CD14-positive monocyte (primary cell): ENCODE results near the gene VTI1A. TPM values are rescaled to one million over a fixed set of nuclear protein-coding genes. Genes with fewer than 3 reads are reported as not detected.

Source experiments
- DNase-seq, 3 donors: peaks; one replicate each; pipeline ENCODE4 v3.0.0-alpha.2; 2011 to 2022
- H2AFZ ChIP-seq: 2 replicates; pipeline ENCODE4 v1.6.0; 2012; ENCODE audit warnings: mild to moderate bottlenecking, low read depth, low read length, inconsistent platforms; ENCODE audit not compliant: insufficient read depth, poor library complexity, severe bottlenecking
- H3K27ac ChIP-seq, 2 donors: 1 replicate in 1 of 2; 2 replicates in 1 of 2; pipeline ENCODE4 v1.5.1; 2012 to 2013; ENCODE audit warnings: low read length in 2 of 2, control low read depth in 1 of 2, inconsistent platforms in 1 of 2, low read depth in 1 of 2, mild to moderate bottlenecking in 1 of 2
- H3K27me3 ChIP-seq, 2 donors: one replicate each; pipeline versions ENCODE4 v1.6.0 to v1.6.1; 2011 to 2013; ENCODE audit warnings: low read length in 2 of 2; ENCODE audit not compliant: control insufficient read depth in 2 of 2, insufficient read depth in 2 of 2
- H3K36me3 ChIP-seq, 2 donors: replicated peaks in 1 of 2; 1 replicate in 1 of 2; 2 replicates in 1 of 2; pipeline versions ENCODE4 v1.5.1 to v1.6.1; 2012 to 2013; ENCODE audit warnings: low read length in 2 of 2, control low read depth in 1 of 2, inconsistent platforms in 1 of 2, mild to moderate bottlenecking in 1 of 2; ENCODE audit not compliant: insufficient read depth in 2 of 2, control insufficient read depth in 1 of 2
- H3K4me1 ChIP-seq, 2 donors: 1 replicate in 1 of 2; 2 replicates in 1 of 2; pipeline versions ENCODE4 v1.5.1 to v1.6.1; 2012 to 2013; ENCODE audit warnings: low read length in 2 of 2, control low read depth in 1 of 2, inconsistent platforms in 1 of 2, mild to moderate bottlenecking in 1 of 2, moderate library complexity in 1 of 2; ENCODE audit not compliant: insufficient read depth in 2 of 2, control insufficient read depth in 1 of 2
- H3K4me2 ChIP-seq: replicated peaks from 2 replicates; pipeline ENCODE3; 2012; ENCODE audit warnings: low read length, moderate library complexity, mild to moderate bottlenecking; ENCODE audit not compliant: poor library complexity, severe bottlenecking; ENCODE audit errors: extremely low read depth
- H3K4me3 ChIP-seq, 3 experiments: fragments of 200-600 bp in 1 of 3; sonication (generic) in 1 of 3; replicated peaks in 1 of 3; 1 replicate in 2 of 3; 2 replicates in 1 of 3; pipeline ENCODE4 v1.5.1; 2011 to 2013; ENCODE audit warnings: low read length in 3 of 3, mild to moderate bottlenecking in 3 of 3, control low read depth in 2 of 3, low read depth in 2 of 3, inconsistent platforms in 1 of 3, moderate library complexity in 1 of 3
- H3K79me2 ChIP-seq: 2 replicates; pipeline ENCODE4 v1.6.0; 2012; ENCODE audit warnings: mild to moderate bottlenecking, control low read depth, inconsistent platforms, low read length, moderate library complexity; ENCODE audit not compliant: insufficient read depth
- H3K9ac ChIP-seq: 2 replicates; pipeline ENCODE4 v1.6.0; 2017; ENCODE audit warnings: low read length, mild to moderate bottlenecking; ENCODE audit not compliant: insufficient read depth, poor library complexity, severe bottlenecking
- H3K9me3 ChIP-seq, 2 donors: replicated peaks in 1 of 2; 1 replicate in 1 of 2; 2 replicates in 1 of 2; pipeline versions ENCODE4 v1.5.1 to v1.6.1; 2012 to 2013; ENCODE audit warnings: low read length in 2 of 2, control low read depth in 1 of 2; ENCODE audit not compliant: control insufficient read depth in 1 of 2, insufficient read depth in 1 of 2
- H4K20me1 ChIP-seq: 2 replicates; pipeline ENCODE4 v1.6.0; 2012; ENCODE audit warnings: mild to moderate bottlenecking, low read length, control low read depth, moderate library complexity; ENCODE audit not compliant: insufficient read depth
- H3K27ac Mint-ChIP-seq, 7 donors: one replicate each; pipeline ENCODE4 v1.8.0; 2020; ENCODE audit warnings: mild to moderate bottlenecking in 7 of 7, mixed read lengths in 7 of 7, moderate library complexity in 6 of 7, inconsistent platforms in 2 of 7
- H3K27me3 Mint-ChIP-seq, 3 donors: one replicate each; pipeline ENCODE4 v1.8.0; 2021 to 2022; ENCODE audit warnings: low read depth in 3 of 3, mild to moderate bottlenecking in 3 of 3, mixed read lengths in 3 of 3, moderate library complexity in 3 of 3, inconsistent platforms in 1 of 3
- H3K36me3 Mint-ChIP-seq, 2 donors: one replicate each; pipeline ENCODE4 v1.8.0; 2020; ENCODE audit warnings: mixed read lengths in 2 of 2, inconsistent platforms in 1 of 2, mild to moderate bottlenecking in 1 of 2
- H3K4me1 Mint-ChIP-seq: one replicate; pipeline ENCODE4 v1.8.0; 2020; ENCODE audit warnings: mild to moderate bottlenecking, mixed read lengths
- H3K4me3 Mint-ChIP-seq, 2 donors: one replicate each; pipeline ENCODE4 v1.8.0; 2020; ENCODE audit warnings: mild to moderate bottlenecking in 2 of 2, mixed read lengths in 2 of 2, moderate library complexity in 1 of 2
- H3K9me3 Mint-ChIP-seq, 7 donors: one replicate each; pipeline ENCODE4 v1.8.0; 2020 to 2022; ENCODE audit warnings: mixed read lengths in 7 of 7, mild to moderate bottlenecking in 6 of 7, moderate library complexity in 6 of 7, inconsistent platforms in 2 of 7
- CTCF ChIP-seq: fragments of 200-600 bp; IDR thresholded peaks from one replicate; pipeline ENCODE4 v1.8.0; 2022; ENCODE audit warnings: antibody characterized with exemption, mild to moderate bottlenecking
- WGBS: methylation state at CpG from one replicate; pipeline ENCODE4 v1.1.5; 2013; ENCODE audit warnings: missing lambda C conversion rate; ENCODE audit not compliant: insufficient coverage; 5-methylcytosine and 5-hydroxymethylcytosine counted together
- intact Hi-C, 2 donors: fragments of 100-400 bp; cut with micrococcal nuclease; formaldehyde crosslinking; loops; one replicate each; pipeline versions ENCODE4 v1.15.0 to v1.15.1; 2023
- polyA plus RNA-seq, 3 donors: library from polyadenylated mRNA; depleted of rRNA in 1 of 3; unstranded in 2 of 3; stranded (reverse) in 1 of 3; fragments of 300-500 nt in 2 of 3; fragments of >200 nt in 1 of 3; fragmentation: Illumina TruSeq in 2 of 3; gene quantifications; 1 replicate in 2 of 3; 2 replicates in 1 of 3; pipeline ENCODE4 v1.2.3, GENCODE V29; 2012 to 2021

The VTI1A gene
- polyA plus RNA-seq, 3 donors: 23.6 to 25.4 (median 24.1) TPM

- no peak overlapping the region for H3K4me2 ChIP-seq
These were observed 319.6 kb downstream of the VTI1A start for GRCh38 chr10:112766636-112767035.

DNA sequence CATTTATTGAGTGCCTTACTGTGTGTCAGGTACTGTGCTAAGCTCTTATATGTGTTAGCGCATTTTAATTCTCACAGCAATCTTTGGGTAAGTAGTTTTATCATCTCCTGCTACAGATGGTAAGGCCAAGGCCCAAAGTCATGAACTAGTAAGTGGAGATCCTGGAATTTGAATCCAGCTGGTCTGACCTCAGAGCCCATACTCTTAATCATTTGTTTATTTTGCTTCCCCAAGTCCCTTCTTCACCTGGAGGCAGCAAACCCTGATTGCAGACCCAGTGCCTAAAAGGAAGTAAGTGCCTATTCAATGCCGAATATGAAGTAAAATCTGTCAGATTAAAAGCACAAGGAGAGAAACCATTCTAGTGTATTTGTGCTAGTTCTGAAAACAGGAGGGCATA lies 320.1 kb downstream of the VTI1A start:
- Mint-ChIP-seq H3K9me3 (no peaks in the 10 kb centered on the region), H3K27ac (no peak overlapping the region), H3K4me1 (no peaks in the 10 kb centered on the region), H3K27me3 (no peaks in the 10 kb centered on the region), H3K36me3 (peaks cover 0 to 14% of the 10 kb centered on the region in 2 donors), H3K4me3 (no peak overlapping the region)
- Histone ChIP-seq H2AFZ (no peak overlapping the region), H3K9ac (no peak overlapping the region), H3K79me2 (no peaks in the 10 kb centered on the region), H3K9me3 (no peaks in the 10 kb centered on the region), H3K4me2 (no peak overlapping the region), H4K20me1 (no peaks in the 10 kb centered on the region), H3K27ac (no peak overlapping the region), H3K4me1 (no peaks in the 10 kb centered on the region), H3K4me3 (no peak overlapping the region), H3K27me3 (no peaks in the 10 kb centered on the region), H3K36me3 (no peaks in the 10 kb centered on the region)
- WGBS: no CpG with 5 or more reads among the region's 2 CpGs
- no peak for TF ChIP-seq CTCF
- intact Hi-C loops: no loop called here
- DNase-seq: no peak

More at GRCh38 chr10:112766636-112767035, 319.6 kb downstream of the VTI1A start:
- no peak overlapping the region for H2AFZ ChIP-seq
- no CpG with 5 or more reads among the region's 2 CpGs for WGBS
- H3K36me3 ChIP-seq: no peaks in the 10 kb centered on the region
- no peak overlapping the region for H3K27ac ChIP-seq
- TF ChIP-seq CTCF: no peak
- peaks cover 0 to 13% of the 10 kb centered on the region in 2 donors for H3K36me3 Mint-ChIP-seq
- H3K9ac ChIP-seq: no peak overlapping the region
- H3K27me3 ChIP-seq: no peaks in the 10 kb centered on the region
- H3K4me1 Mint-ChIP-seq: no peaks in the 10 kb centered on the region
- intact Hi-C loops: no loop called here
- DNase-seq: no peak
- H4K20me1 ChIP-seq: no peaks in the 10 kb centered on the region
- H3K4me1 ChIP-seq: no peaks in the 10 kb centered on the region
- H3K9me3 ChIP-seq: no peaks in the 10 kb centered on the region
- H3K4me3 Mint-ChIP-seq: no peak overlapping the region
- H3K9me3 Mint-ChIP-seq: no peaks in the 10 kb centered on the region
- H3K4me3 ChIP-seq: no peak overlapping the region
- no peaks in the 10 kb centered on the region for H3K27me3 Mint-ChIP-seq
- no peaks in the 10 kb centered on the region for H3K79me2 ChIP-seq
- H3K27ac Mint-ChIP-seq: no peak overlapping the region
